RWPE2 (cell line): Measurements from ENCODE around the gene MAP7.
"Not testable (repeated sequence)": the region's sequence is repeated elsewhere in the genome, so short reads cannot be mapped to it uniquely, and the experiment has no call there.

Experiments used
- ATAC-seq: fragments of 200-7000 bp; cut with Tn5 transposase; 3 replicates; pipeline ENCODE4 v1.9.1; 2021; ENCODE audit warnings: low read depth
- DNase-seq: peaks from one replicate; pipeline ENCODE4 v3.0.0-alpha.2; 2020; ENCODE audit warnings: low spot score
- H3K27ac ChIP-seq: fragments of 450-650 bp; 2 replicates; pipeline ENCODE4 v1.5.1; 2017; ENCODE audit warnings: mild to moderate bottlenecking; ENCODE audit not compliant: poor library complexity, severe bottlenecking
- H3K27me3 ChIP-seq: fragments of 250-450 bp; sonication (Bioruptor Pico); 2 replicates; pipeline ENCODE4 v1.5.1; 2021; ENCODE audit warnings: mild to moderate bottlenecking, moderate library complexity; ENCODE audit not compliant: insufficient read depth, poor library complexity, severe bottlenecking
- H3K36me3 ChIP-seq: fragments of 250-450 bp; sonication (Bioruptor Pico); 2 replicates; pipeline ENCODE4 v1.5.1; 2020; ENCODE audit warnings: low read depth, mild to moderate bottlenecking, moderate library complexity
- H3K4me1 ChIP-seq: fragments of 250-450 bp; sonication (Bioruptor Pico); 2 replicates; pipeline ENCODE4 v1.5.1; 2021; ENCODE audit warnings: mild to moderate bottlenecking, moderate library complexity; ENCODE audit not compliant: insufficient read depth, poor library complexity, severe bottlenecking
- H3K4me3 ChIP-seq: fragments of 250-450 bp; sonication (Bioruptor Pico); 2 replicates; pipeline ENCODE4 v1.5.1; 2021; ENCODE audit warnings: mild to moderate bottlenecking, moderate library complexity; ENCODE audit not compliant: severe bottlenecking
- H3K9me3 ChIP-seq: fragments of 250-450 bp; sonication (Bioruptor Pico); 2 replicates; pipeline ENCODE4 v1.5.1; 2021; ENCODE audit warnings: mild to moderate bottlenecking, moderate library complexity; ENCODE audit not compliant: severe bottlenecking
- TF ChIP-seq, protein P1 (sequence below): fragments of 450-650 bp; IDR thresholded peaks from one replicate; pipeline ENCODE4 v1.5.1; 2017; ENCODE audit warnings: mild to moderate bottlenecking, moderate library complexity; ENCODE audit not compliant: poor library complexity, severe bottlenecking

The MAP7 gene

DNA sequence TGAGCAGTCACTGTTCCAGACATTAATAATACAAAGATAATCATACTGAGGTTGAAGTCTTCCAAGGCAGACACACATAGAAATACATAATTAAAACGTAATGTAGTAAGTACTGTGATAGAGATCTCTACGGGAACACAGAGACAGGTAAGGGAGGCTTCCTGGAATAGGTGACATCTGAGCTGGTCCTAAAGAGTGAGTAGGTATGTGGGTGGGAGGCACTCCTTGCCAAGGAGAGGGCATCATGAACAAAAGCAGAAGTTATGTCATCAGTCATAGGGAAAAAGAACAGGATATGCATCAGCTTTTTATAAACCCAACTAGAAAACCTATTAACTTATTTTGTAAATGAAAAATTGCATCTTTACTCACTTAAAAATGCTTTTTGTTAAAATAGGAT, 110.0 kb downstream of the MAP7 start:
- DNase-seq (no peak), ATAC-seq (peak; percentile 82)
- peak overlapping the region; percentile 70 for H3K27ac ChIP-seq
- H3K36me3 ChIP-seq = no peaks in the 10 kb centered on the region
- no peak overlapping the region for H3K4me3 ChIP-seq
- H3K27me3 ChIP-seq = no peaks in the 10 kb centered on the region
- no peaks in the 10 kb centered on the region for H3K9me3 ChIP-seq
- H3K4me1 ChIP-seq = peaks cover 26% of the 10 kb centered on the region
- TF ChIP-seq, protein P1, sequence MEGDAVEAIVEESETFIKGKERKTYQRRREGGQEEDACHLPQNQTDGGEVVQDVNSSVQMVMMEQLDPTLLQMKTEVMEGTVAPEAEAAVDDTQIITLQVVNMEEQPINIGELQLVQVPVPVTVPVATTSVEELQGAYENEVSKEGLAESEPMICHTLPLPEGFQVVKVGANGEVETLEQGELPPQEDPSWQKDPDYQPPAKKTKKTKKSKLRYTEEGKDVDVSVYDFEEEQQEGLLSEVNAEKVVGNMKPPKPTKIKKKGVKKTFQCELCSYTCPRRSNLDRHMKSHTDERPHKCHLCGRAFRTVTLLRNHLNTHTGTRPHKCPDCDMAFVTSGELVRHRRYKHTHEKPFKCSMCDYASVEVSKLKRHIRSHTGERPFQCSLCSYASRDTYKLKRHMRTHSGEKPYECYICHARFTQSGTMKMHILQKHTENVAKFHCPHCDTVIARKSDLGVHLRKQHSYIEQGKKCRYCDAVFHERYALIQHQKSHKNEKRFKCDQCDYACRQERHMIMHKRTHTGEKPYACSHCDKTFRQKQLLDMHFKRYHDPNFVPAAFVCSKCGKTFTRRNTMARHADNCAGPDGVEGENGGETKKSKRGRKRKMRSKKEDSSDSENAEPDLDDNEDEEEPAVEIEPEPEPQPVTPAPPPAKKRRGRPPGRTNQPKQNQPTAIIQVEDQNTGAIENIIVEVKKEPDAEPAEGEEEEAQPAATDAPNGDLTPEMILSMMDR = no peak

DNA sequence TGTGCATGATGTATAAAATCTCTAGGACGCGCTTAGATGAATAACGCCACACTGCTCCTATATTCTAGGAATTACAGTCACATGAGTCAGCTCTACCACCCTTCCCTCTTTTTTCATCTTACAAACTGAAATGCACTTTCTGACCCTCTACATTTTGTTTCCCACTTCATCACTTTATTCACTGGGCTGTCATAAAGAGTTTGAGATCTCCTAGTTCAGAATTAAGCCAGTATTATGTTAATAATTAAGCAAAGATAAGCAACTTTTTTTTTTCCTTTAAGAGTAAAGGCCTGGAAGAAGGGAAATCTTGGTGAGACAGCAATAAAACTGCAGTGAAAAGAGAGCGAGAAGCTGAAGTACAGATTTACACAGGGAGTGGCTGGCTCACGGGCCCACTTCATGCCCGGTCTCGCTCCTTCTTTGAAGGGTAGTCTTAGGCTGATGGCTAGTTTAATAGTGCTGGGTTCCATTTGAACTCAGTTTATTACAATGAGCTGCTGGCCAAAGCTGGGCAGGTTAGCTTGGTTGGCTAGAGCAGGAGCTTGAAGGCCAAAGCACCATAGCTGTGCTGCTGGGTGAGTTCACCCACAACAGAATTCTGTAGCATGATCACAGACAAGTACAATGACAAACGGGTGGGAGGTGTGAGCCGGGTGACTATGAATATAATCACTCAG, 110.6 kb downstream of the MAP7 start:
- no peak for DNase-seq

DNA sequence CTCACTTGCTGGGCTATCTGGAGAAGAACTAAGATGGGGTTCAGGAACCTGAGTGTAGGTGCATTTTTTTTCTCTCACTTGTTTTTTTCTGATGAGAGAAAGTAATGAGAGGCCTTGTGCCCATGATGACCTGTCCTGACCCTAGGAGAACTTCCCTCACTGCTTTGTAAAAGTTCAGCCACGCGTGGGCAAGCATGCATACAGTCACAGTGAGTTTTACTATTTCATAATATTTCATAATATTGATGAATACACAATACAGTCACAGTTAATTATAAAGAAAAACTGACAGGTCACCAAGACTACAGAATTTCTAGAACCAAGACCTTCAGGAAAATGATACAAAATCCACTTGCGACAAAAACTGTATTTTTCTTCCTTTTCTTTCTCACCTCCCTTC, 111.8 kb downstream of the MAP7 start:
- Histone ChIP-seq H3K27ac (no peak overlapping the region), H3K36me3 (no peaks in the 10 kb centered on the region), H3K9me3 (no peaks in the 10 kb centered on the region), H3K27me3 (no peaks in the 10 kb centered on the region), H3K4me1 (peaks cover 26% of the 10 kb centered on the region), H3K4me3 (no peak overlapping the region)
- TF ChIP-seq, protein P1 = no peak
- DNase-seq = no peak
- ATAC-seq = no peak

More for the DNA sequence above, 110.6 kb downstream of the MAP7 start:
- peaks cover 26% of the 10 kb centered on the region for H3K4me1 ChIP-seq
- peak overlapping the region; percentile 70 for H3K27ac ChIP-seq
- peak; percentile 52 for ATAC-seq
- TF ChIP-seq, protein P1 = no peak
- no peaks in the 10 kb centered on the region for H3K27me3 ChIP-seq
- no peaks in the 10 kb centered on the region for H3K36me3 ChIP-seq
- H3K9me3 ChIP-seq = no peaks in the 10 kb centered on the region
- no peak overlapping the region for H3K4me3 ChIP-seq

DNA sequence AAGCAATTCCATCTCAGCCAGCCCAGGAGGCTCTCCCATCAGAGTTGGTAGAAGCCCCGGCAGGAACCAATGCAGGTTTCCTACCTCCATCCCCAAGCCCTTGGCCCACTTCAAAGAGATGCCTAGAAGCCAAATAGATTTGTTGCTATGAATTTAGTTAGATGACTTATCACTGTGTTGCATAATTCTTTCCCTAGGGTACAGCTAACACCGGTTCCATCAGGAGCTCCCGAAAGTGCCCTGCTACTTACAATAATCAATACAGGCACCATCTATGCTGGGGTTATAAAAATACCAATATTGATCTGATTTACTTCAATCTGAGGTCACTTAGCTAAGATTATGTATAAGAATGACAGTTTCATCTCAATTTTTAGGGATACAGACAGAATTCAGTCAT, 113.0 kb downstream of the MAP7 start:
- DNase-seq = no peak
- Histone ChIP-seq H3K4me1 (peaks cover 26% of the 10 kb centered on the region), H3K27ac (no peak overlapping the region), H3K36me3 (no peaks in the 10 kb centered on the region), H3K9me3 (no peaks in the 10 kb centered on the region), H3K4me3 (no peak overlapping the region), H3K27me3 (no peaks in the 10 kb centered on the region)
- TF ChIP-seq, protein P1 = no peak
- no peak for ATAC-seq

GRCh38 chr6:136435101-136435500, 115.1 kb downstream of the MAP7 start:
- ATAC-seq = no peak
- Histone ChIP-seq H3K4me1 (peaks cover 14% of the 10 kb centered on the region), H3K27me3 (no peaks in the 10 kb centered on the region), H3K27ac (no peak overlapping the region), H3K4me3 (no peak overlapping the region), H3K36me3 (no peaks in the 10 kb centered on the region), H3K9me3 (no peaks in the 10 kb centered on the region)
- TF ChIP-seq, protein P1 = no peak
- DNase-seq = no peak

DNA sequence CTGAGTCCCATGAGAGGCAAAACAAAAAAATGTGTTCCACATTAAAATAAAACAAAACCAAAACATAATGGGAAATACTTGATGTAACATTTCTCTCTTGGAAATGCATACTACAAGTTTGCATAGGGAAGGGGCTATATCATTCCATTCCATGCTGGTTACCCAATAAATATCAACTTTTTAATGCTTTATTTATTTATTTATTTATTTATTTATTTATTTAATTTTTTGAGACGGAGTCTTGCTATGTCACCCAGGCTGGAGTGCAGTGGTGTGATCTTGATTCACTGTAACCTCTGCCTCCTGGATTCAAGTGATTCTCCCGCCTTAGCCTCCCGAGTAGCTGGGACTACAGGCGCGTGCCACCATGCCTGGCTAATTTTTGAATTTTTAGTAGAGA, 118.9 kb downstream of the MAP7 start:
- not testable (repeated sequence) for ATAC-seq, H3K27me3 ChIP-seq, H3K36me3 ChIP-seq, DNase-seq, H3K9me3 ChIP-seq, H3K4me3 ChIP-seq, H3K27ac ChIP-seq, H3K4me1 ChIP-seq
